ENCODE measurements around the gene SPTSSA.

SPTSSA gene

DNA sequence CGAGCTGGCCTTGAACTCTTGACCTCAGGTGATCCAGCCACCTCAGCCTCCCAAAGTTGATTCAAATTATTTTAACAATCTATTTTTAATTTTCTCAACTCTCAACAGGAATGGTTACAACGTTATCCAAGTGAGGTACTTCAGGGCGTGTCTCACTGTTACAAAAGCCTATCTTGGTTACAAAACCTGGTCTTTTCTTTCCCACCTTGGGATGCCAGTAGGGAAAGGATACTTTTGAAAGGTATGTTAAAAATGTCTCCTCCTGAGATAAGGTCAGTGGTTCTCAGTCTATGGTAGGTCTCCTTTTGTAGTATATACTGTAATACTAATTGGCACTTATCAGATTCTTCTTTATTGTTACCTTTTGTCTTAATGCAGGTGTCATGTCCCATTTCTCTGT lies 4.9 kb downstream of the SPTSSA start:
- no peak overlapping the region for H2AFZ ChIP-seq (ENCODE audit: low read depth, low read length, severe bottlenecking)
- H3K4me2 ChIP-seq (ENCODE audit: low read depth, low read length, poor library complexity, severe bottlenecking), result no peak overlapping the region
- no peak overlapping the region for H3K4me3 ChIP-seq (ENCODE audit: insufficient read depth, low read length, poor library complexity, severe bottlenecking)
- no peak overlapping the region for H3K9ac ChIP-seq (ENCODE audit: low read length)
- TF ChIP-seq CTCF (IDR thresholded peaks at IDR 0.05; ENCODE audit: insufficient read depth, low read length, poor library complexity, severe bottlenecking) (no peak), EZH2phosphoT487 (conservative IDR thresholded peaks at IDR 0.05; ENCODE audit: low read length) (no peak)
- H3K79me2 ChIP-seq (ENCODE audit: insufficient read depth, low read length), result peaks cover 64% of the 10 kb centered on the region
- no peaks in the 10 kb centered on the region for H3K27me3 ChIP-seq (ENCODE audit: low read length)
- no peak overlapping the region for H3K27ac ChIP-seq (ENCODE audit: low read depth, low read length)
- H4K20me1 ChIP-seq (ENCODE audit: low read depth, low read length), result peaks cover 13% of the 10 kb centered on the region
- no peaks in the 10 kb centered on the region; the same call in 1 of the 2 replicates for H3F3A ChIP-seq (ENCODE audit: insufficient read depth)
- no peaks in the 10 kb centered on the region for H3K36me3 ChIP-seq (ENCODE audit: low read length)
- H3K9me3 ChIP-seq (ENCODE audit: insufficient read depth, low read length), result no peaks in the 10 kb centered on the region
- no peaks in the 10 kb centered on the region for H3K9me2 ChIP-seq (replicated peaks; ENCODE audit: insufficient read depth, low read length)

GRCh38 chr14:34453226-34453625 lies 8.8 kb downstream of the SPTSSA start:
- no peaks in the 10 kb centered on the region for H3K36me3 ChIP-seq (ENCODE audit: low read length)
- no peaks in the 10 kb centered on the region for H3K9me3 ChIP-seq (ENCODE audit: insufficient read depth, low read length)
- no peak overlapping the region for H3K9ac ChIP-seq (ENCODE audit: low read length)
- no peaks in the 10 kb centered on the region for H3K27me3 ChIP-seq (ENCODE audit: low read length)
- TF ChIP-seq EZH2phosphoT487 (conservative IDR thresholded peaks at IDR 0.05; ENCODE audit: low read length), result no peak
- no peak for TF ChIP-seq CTCF (IDR thresholded peaks at IDR 0.05; ENCODE audit: insufficient read depth, low read length, poor library complexity, severe bottlenecking)
- no peak overlapping the region for H3K27ac ChIP-seq (ENCODE audit: low read depth, low read length)
- H3K79me2 ChIP-seq (ENCODE audit: insufficient read depth, low read length), result peaks cover 54% of the 10 kb centered on the region
- H2AFZ ChIP-seq (ENCODE audit: low read depth, low read length, severe bottlenecking), result no peak overlapping the region
- H3K4me2 ChIP-seq (ENCODE audit: low read depth, low read length, poor library complexity, severe bottlenecking), result no peak overlapping the region
- no peaks in the 10 kb centered on the region for H4K20me1 ChIP-seq (ENCODE audit: low read depth, low read length)
- H3F3A ChIP-seq (ENCODE audit: insufficient read depth), result no peaks in the 10 kb centered on the region
- no peaks in the 10 kb centered on the region for H3K9me2 ChIP-seq (replicated peaks; ENCODE audit: insufficient read depth, low read length)
- no peak overlapping the region for H3K4me3 ChIP-seq (ENCODE audit: insufficient read depth, low read length, poor library complexity, severe bottlenecking)

GRCh38 chr14:34452258-34452822 lies 9.7 kb downstream of the SPTSSA start:
- H4K20me1 ChIP-seq (ENCODE audit: low read depth, low read length), result no peaks in the 10 kb centered on the region
- no peak overlapping the region for H3K9ac ChIP-seq (ENCODE audit: low read length)
- no peak overlapping the region for H3K4me3 ChIP-seq (ENCODE audit: insufficient read depth, low read length, poor library complexity, severe bottlenecking)
- no peak for TF ChIP-seq CTCF (IDR thresholded peaks at IDR 0.05; ENCODE audit: insufficient read depth, low read length, poor library complexity, severe bottlenecking)
- TF ChIP-seq EZH2phosphoT487 (conservative IDR thresholded peaks at IDR 0.05; ENCODE audit: low read length), result no peak
- H3K27me3 ChIP-seq (ENCODE audit: low read length), result no peaks in the 10 kb centered on the region
- no peaks in the 10 kb centered on the region for H3K9me2 ChIP-seq (replicated peaks; ENCODE audit: insufficient read depth, low read length)
- H3F3A ChIP-seq (ENCODE audit: insufficient read depth), result no peaks in the 10 kb centered on the region
- H3K79me2 ChIP-seq (ENCODE audit: insufficient read depth, low read length), result peaks cover 47% of the 10 kb centered on the region
- no peaks in the 10 kb centered on the region for H3K9me3 ChIP-seq (ENCODE audit: insufficient read depth, low read length)
- H3K36me3 ChIP-seq (ENCODE audit: low read length), result no peaks in the 10 kb centered on the region
- no peak overlapping the region for H3K27ac ChIP-seq (ENCODE audit: low read depth, low read length)
- no peak overlapping the region for H3K4me2 ChIP-seq (ENCODE audit: low read depth, low read length, poor library complexity, severe bottlenecking)
- no peak overlapping the region for H2AFZ ChIP-seq (ENCODE audit: low read depth, low read length, severe bottlenecking)
